NT2/D1 (cell line): ENCODE results near the gene KRTAP5-11.
"Not testable (repeated sequence)": the region's sequence is repeated elsewhere in the genome, so short reads cannot be mapped to it uniquely, and the experiment has no call there.

Experiments used
- YY1 ChIP-seq: IDR thresholded peaks from 2 replicates; pipeline ENCODE4 v1.6.1; 2011; ENCODE audit not compliant: insufficient read length, insufficient read depth
- ZNF274 ChIP-seq: IDR thresholded peaks from 2 replicates; pipeline ENCODE4 v1.6.1; 2011; ENCODE audit warnings: mild to moderate bottlenecking, low read depth, low read length

DNA sequence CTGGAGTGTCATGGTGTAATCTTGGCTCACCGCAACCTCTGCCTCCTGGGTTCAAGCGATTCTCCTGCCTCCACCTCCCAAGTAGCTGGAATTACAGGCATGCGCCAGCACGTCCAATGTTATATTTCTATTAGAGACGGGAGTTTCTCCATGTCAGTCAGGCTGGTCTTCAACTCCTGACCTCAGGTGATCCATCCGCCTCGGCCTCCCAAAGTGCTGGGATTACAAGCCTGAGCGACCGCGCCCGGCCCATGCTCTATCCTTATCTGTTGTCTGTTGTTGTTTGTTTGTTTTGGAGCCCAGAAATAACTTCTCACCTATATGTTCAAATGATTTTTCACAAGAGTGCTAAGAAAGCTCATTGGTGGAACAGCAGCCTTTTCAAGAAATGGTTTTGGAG, 40.6 kb upstream of the KRTAP5-11 start:
- TF ChIP-seq YY1, ZNF274: not testable (repeated sequence)
